GM18951 (cell line): ENCODE results near the gene NCBP1.

ENCODE experiments used
- POLR2A ChIP-seq: IDR thresholded peaks from 4 replicates; pipeline ENCODE4 v1.6.1; 2011; ENCODE audit warnings: mild to moderate bottlenecking; ENCODE audit not compliant: insufficient read length, insufficient read depth; ENCODE audit errors: extremely low read depth
- in situ Hi-C: fragments of 300-500 bp; cut with MboI; formaldehyde crosslinking; loops from one replicate; pipeline ENCODE4 v1.12.0; 2022; ENCODE audit warnings: low sequenced_read_pairs, mixed read lengths, inconsistent platforms; ENCODE audit not compliant: unreplicated experiment

NCBP1 gene

GRCh38 chr9:97604901-97605645 lies 28.5 kb upstream of the NCBP1 start:
- no peak for TF ChIP-seq POLR2A
- in situ Hi-C loops: loop anchor here (10.0 to 25.0 kb wide), 2 partner anchors 200 to 743 kb away; partner anchors contain the start of gene ZNF782

DNA sequence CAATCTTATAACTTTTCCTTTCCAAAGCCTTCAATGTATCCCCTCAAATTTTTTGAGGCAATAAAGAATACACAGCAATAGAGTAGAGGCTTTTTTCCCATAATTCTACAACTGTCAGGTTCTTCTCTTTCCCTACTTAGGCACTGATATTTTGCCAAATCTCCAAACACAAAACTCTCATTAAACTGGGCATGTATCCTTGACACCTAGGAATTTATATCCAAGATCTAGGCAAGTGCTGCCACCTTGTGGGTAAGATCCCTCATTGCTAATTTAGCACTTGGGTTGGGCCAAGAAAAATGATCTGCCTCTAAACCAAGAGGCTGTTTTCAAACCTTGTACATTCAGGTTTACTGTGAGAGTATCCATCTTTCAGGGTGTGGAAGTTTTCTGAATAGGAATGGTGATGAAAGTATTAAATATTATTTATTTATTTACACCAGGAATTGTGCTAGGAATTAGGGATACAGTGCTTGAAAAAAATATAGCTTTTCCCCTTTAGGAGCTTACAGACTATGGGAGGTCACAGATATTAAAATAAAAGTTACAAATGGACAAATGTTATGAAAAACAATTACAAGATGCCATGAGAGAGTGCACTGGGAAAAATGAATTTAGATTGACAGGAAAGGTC lies 18.1 kb upstream of the NCBP1 start:
- in situ Hi-C loops: loop anchor here (10.0 to 25.0 kb wide), 2 partner anchors 151 to 753 kb away; partner anchors contain the start of gene ZNF782
- TF ChIP-seq POLR2A: no peak

GRCh38 chr9:97617939-97618416 lies 15.6 kb upstream of the NCBP1 start:
- in situ Hi-C loops: loop anchor here (10.0 to 25.0 kb wide), 2 partner anchors 153 to 756 kb away; partner anchors contain the start of gene ZNF782
- TF ChIP-seq POLR2A: no peak

DNA sequence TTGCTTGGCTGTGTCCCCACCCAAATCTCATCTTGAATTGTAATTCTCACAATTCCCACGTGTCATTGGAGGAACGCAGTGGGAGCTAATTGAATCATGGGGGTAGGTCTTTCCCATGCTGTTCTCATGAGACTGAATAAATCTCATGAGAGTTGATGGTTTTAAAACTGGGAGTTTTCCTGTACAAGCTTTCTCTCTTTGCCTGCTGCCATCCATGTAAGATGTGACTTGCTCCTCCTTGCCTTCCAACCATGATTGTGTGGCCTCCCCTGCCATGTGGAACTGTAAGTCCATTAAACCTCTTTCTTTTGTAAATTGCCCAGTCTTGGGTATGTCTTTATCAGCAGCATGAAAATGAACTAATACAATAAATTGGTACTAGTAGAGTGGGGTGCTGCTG lies 13.6 kb upstream of the NCBP1 start:
- in situ Hi-C loops: loop anchor here (25.0 kb wide), 1 partner anchor 758 kb away; the partner anchor contains the start of gene ZNF782

GRCh38 chr9:97622483-97622882 lies 11.1 kb upstream of the NCBP1 start:
- in situ Hi-C loops: loop anchor here (25.0 kb wide), 1 partner anchor 760 kb away; the partner anchor contains the start of gene ZNF782

DNA sequence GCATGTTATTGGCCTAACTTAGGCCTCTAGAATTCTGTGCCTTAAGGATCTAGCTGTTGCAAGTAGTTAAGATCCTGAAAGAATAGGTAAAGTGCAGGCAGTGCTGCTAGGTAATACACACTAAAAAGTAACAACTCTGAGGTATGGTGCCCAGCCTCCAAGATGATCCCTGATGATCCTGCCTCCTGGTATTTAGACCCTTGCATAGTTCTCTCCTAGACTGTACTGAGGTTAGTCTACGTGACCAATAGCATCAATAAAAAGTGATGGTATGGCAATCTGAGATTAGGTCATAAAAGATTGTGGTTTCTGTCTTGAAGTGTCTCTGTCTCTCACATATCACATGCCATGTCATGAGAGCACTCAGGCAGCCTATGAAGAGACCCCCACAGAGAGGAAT lies 9.7 kb upstream of the NCBP1 start:
- in situ Hi-C loops: loop anchor here (25.0 kb wide), 1 partner anchor 762 kb away; the partner anchor contains the start of gene ZNF782
- TF ChIP-seq POLR2A: no peak

- TF ChIP-seq POLR2A: no peak
- in situ Hi-C loops: no loop called here
Measured at GRCh38 chr9:97625620-97626019, 8.0 kb upstream of the NCBP1 start.

- TF ChIP-seq POLR2A: no peak
- in situ Hi-C loops: no loop called here
Measured at GRCh38 chr9:97627624-97628023, 6.0 kb upstream of the NCBP1 start.

- in situ Hi-C loops: no loop called here
Measured at GRCh38 chr9:97628668-97629067, 5.0 kb upstream of the NCBP1 start.

GRCh38 chr9:97629156-97629555 lies 4.5 kb upstream of the NCBP1 start:
- in situ Hi-C loops: no loop called here
- TF ChIP-seq POLR2A: no peak

More at GRCh38 chr9:97628668-97629067, 5.0 kb upstream of the NCBP1 start:
- no peak for TF ChIP-seq POLR2A

DNA sequence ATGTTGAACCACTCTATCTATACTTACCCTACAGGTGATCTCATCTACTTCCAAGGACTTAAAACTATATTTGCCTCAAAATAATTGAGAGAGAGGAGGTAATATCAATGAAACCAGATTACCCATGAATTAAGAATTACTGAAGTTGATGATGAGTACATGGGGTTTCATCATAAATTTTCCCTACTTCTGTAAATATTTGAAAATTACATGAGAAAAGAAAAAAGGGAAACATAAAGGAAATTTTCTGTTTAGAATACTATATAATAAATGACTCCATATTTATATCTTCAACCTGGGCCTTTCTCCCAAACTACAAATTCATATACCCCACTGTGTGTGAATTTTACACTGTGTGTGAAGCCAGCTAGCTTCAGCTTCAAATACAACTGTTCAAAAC lies 3.0 kb upstream of the NCBP1 start:
- TF ChIP-seq POLR2A: no peak
- in situ Hi-C loops: no loop called here

DNA sequence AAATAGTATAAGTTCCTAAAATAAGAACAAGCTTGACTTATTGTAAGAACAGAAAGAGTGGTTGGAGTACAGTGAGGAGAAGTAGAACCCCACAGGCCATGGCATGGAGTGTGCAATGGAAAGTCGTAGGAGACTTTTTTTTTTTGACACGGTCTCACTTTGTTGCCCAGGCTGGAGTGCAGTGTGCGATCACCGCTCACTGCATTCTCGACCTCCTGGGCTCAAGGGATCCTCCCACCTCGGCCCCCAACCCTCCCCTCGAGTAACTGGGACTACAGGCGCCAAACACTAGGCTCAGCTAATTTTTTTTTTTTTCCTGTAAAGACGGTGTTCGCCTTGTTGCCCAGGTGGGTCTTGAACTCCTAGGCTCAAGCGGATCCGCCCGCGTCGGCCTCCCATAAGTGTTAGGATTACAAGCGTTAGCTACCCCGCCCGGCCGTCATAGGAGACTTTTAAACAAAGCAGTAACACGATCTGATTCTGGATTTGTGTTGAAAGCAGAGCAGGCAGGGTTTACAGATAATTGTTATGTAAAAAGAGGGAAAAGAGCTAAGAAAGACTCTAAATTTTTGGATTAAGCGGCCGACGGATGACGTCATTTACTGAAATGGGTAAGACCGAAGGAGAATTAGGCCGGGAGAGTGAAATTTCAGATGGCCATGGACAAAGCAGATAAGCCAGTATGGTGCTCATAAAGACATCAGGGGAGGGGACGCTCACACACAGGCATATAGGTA lies 1.2 kb upstream of the NCBP1 start:
- TF ChIP-seq POLR2A: no peak
- in situ Hi-C loops: no loop called here

GRCh38 chr9:97633859-97634490 lies 354 bp downstream of the NCBP1 start:
- no peak for TF ChIP-seq POLR2A
- in situ Hi-C loops: no loop called here
